ENCODE results near the gene RPL41.
"Not testable (repeated sequence)": the region's sequence is repeated elsewhere in the genome, so short reads cannot be mapped to it uniquely, and the experiment has no call there.

RPL41 gene

DNA sequence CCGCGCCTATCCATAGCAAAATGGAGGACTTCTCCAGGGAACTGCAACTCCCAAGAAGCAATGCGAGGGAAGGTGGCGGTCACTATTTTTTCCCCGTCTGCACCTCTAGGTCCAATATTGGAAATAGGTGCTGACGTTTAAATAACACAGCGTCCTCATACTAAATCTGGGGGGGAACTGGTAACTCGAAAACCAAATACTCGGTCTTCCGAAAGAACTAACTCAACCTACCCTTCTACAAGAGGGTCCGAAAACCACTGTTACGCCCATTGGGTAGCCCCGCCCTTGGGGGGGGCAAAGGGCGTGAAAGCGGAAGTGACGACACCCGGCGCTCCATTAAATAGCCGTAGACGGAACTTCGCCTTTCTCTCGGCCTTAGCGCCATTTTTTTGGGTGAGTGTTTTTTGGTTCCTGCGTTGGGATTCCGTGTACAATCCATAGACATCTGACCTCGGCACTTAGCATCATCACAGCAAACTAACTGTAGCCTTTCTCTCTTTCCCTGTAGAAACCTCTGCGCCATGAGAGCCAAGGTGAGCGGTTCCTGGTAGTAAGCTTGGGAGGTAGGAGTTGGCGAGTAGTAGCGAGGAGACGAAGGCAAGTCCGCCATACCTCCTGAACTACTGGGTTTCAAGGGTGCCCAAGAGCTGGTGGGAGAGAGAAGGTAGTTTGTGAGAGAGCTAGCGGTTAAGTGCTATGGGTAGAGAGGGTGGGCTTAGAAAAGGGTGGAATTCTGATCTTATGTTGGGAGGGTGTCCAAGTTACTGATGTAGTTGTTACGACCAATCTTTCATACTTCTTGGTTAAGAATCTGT is at the start of gene RPL41:
RPL41 (plus strand) TSS at position 367 of the 815 bp plus-strand sequence.
- peak; percentile 92 for DNase-seq (ENCODE audit: low spot score)

DNA sequence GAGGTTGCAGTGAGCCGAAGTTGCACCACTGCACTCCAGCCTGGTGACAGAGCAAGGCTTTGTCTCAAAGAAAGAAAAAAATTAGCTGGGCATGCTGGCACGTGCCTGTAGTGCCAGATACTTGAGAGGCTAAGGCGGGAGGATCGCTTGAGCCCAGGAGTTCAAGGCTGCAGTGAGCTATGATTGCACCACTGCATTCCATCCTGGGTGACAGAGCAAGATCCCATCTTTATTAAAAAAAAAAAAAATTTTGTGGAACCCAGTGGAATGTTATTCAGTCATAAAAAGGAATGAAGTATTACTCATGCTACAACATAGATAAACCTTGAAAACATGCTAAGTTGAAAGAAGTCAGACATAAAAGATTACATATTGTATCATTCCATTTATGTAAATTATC is 44.8 kb upstream of the RPL41 start:
- DNase-seq (ENCODE audit: low spot score), result no peak

- no peak for DNase-seq (ENCODE audit: low spot score)
Measured at GRCh38 chr12:56074396-56074795, 42.0 kb upstream of the RPL41 start.

GRCh38 chr12:56077966-56078365 is 38.5 kb upstream of the RPL41 start:
- not testable (repeated sequence) for DNase-seq (ENCODE audit: low spot score)

DNA sequence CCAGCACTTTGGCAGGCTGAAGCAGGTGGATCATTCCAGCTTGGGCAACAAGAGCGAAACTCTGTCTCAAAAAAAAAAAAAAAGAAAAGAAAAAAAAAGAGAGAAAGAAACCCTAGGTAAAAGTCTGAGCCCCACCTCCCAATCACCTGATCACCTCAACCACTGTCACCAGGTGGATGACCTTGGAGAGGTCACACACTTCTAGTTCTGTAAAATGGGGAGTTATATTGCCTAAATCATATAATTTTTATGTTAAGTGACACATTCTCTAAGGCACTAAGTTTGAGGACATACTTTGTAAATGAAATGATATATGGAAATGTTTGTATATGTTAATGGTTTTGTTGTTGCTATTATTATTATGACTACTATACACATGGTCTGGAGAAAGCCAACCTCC is 38.0 kb upstream of the RPL41 start:
- no peak for DNase-seq (ENCODE audit: low spot score)

DNA sequence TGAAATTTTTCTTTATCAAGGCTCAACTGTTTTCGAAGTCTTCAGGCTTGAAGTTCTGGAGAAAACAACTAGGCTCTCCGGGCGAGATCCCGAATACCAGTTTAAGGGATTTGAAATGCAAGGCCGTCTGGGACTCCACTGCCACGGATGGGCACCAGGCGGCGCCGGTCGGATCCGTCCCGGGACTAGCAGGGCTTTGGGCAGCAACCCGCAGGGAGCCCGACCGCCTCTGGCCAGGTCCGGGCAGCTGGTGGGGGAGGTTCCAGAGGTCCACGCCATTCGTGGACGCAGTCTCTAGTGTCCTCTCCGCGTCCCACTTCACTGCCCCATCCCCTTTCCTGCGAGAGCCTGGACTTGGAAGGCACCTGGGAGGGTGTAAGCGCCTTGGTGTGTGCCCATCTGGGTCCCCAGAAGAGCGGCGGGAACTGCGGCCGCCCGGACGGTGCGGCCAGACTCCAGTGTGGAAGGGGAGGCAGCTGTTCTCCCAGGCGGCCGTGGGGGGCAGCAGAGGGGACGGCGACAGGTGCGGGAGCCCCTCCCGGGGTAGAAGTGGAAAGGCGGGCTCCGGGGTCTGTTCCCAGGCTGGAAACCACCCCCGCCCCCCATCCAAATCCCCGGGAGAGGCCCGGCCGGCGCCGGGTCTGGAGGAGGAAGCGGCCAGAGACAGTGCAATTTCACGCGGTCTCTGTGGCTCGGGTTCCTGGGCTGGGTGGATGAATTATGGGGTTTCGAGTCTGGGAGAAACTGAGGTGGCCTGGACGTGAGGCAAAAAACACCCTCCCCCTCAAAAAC is 37.3 kb upstream of the RPL41 start:
- peak; percentile 93 for DNase-seq (ENCODE audit: low spot score)

GRCh38 chr12:56079723-56080555 is 36.5 kb upstream of the RPL41 start, which contains the start of gene ERBB3:
TSS of gene ERBB3 (plus strand) at chr12:56080165. CDS start at chr12:56080301, 136 bp downstream.
- DNase-seq (ENCODE audit: low spot score), result peak; percentile 87

GRCh38 chr12:56080556-56081138 is 35.8 kb upstream of the RPL41 start:
- DNase-seq (ENCODE audit: low spot score), result no peak

GRCh38 chr12:56081393-56082347 is 34.8 kb upstream of the RPL41 start:
- DNase-seq (ENCODE audit: low spot score), result no peak

DNA sequence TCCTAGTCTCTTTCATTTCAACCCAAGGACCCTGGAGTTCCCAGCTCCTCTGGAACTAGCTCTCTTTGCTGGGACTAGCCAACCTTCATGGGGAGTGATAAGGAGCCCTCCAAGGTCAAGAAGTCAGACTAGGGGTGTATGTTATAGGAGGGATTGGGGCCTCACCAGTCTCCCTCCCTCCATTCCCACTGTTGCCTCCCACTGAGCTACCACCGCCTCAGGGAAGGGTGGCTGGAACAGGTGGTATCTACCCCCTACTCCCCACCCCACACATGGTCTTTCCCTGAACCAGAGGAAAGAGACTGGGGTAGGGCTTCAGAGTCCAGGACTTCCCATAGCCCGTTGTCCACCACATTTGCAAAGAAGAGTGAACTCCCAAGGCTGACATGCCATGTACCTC is 34.1 kb upstream of the RPL41 start:
- no peak for DNase-seq (ENCODE audit: low spot score)

DNA sequence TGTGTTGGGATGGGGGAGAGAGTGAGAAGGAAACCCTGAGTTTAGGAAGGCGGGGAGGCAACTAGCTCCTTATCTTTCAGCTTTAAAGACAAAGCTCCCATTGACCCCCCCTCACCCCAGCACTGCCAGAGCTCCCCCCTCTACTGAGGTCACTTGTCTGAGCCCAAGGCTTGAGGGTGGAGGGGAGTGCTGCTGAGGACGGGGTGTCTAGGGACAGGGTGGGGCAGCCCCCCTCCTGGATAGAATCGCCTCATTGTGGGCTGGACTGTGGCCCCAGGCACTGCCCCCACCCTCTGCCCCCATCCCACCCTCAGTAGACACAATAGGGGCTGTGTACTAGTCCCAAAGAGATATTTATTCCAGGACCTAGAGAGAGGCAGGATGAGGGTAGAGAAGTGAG is 33.5 kb upstream of the RPL41 start:
- no peak for DNase-seq (ENCODE audit: low spot score)

DNA sequence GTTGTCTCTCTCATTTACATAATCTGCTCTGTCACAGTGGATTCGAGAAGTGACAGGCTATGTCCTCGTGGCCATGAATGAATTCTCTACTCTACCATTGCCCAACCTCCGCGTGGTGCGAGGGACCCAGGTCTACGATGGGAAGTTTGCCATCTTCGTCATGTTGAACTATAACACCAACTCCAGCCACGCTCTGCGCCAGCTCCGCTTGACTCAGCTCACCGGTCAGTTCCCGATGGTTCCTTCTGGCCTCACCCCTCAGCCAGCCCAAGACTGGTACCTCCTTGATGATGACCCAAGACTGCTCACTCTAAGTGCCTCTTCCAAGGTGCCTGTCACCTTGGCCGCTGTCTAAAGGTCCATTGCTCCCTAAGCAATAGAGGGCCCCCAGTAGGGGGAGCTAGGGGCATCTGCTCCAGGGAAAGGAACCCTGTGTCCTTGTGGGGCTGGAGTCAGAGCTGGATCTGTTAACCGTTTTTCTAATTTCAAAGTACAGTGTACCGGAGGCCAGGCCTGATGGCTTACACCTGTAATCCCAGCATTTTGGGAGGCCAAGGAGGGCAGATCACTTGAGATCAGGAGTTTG is 31.4 kb upstream of the RPL41 start:
- no peak for DNase-seq (ENCODE audit: low spot score)

DNA sequence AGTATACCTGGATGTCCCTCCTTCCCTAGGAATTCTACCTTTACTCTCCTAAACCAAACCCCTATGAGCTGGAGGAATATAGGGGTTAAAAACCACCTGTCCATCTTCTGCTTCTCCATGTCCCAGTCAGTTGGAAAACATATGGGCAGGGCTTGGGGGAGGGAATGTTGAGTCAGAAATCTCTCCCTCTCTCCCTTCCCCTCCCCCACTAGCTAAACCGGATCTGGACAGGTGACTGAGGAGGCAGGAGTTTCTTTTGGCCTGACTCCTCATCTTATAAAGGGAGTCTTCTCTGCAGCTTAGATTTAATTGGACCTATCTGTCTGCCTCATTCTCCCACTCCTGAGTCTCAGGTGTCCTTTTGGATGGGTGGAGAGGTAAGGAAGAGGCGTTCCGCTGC is 30.3 kb upstream of the RPL41 start:
- DNase-seq (ENCODE audit: low spot score), result no peak

GRCh38 chr12:56086608-56087007 is 29.8 kb upstream of the RPL41 start:
- DNase-seq (ENCODE audit: low spot score), result no peak

DNA sequence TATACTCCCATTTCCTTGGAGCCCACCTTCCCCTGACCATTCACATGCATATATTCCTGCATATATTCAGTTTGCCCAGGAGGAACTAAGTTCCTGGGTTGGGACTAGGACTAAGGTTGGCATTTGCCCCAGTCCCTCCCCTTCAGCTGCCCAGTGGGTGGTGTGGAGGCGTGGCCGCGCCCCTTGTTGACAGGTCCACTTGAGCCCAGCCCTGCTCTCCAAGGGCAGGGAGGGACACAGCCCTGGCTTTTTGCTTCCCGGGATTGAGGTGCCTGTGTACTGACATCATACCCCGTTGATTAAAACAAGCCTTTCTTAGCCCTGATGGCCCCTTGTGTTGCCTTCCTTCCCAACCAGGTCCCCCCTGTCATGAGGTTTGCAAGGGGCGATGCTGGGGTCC is 29.2 kb upstream of the RPL41 start:
- no peak for DNase-seq (ENCODE audit: low spot score)

GRCh38 chr12:56097738-56098137 is 18.7 kb upstream of the RPL41 start:
- DNase-seq (ENCODE audit: low spot score), result no peak

DNA sequence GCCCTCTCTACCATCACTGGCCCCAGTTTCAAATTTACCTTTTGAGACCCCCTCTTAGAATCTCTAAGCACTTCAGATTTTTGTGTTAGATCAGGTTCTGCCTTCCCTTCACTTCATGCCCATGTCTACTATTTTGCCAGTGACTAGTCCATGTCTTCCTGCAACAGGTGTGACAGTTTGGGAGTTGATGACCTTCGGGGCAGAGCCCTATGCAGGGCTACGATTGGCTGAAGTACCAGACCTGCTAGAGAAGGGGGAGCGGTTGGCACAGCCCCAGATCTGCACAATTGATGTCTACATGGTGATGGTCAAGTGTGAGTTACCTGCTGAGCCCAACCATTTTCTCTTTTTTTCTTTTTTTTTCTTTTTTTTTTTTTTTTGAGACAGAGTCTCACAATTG is 17.8 kb upstream of the RPL41 start:
- DNase-seq (ENCODE audit: low spot score), result no peak

GRCh38 chr12:56099787-56100186 is 16.6 kb upstream of the RPL41 start:
- no peak for DNase-seq (ENCODE audit: low spot score)

DNA sequence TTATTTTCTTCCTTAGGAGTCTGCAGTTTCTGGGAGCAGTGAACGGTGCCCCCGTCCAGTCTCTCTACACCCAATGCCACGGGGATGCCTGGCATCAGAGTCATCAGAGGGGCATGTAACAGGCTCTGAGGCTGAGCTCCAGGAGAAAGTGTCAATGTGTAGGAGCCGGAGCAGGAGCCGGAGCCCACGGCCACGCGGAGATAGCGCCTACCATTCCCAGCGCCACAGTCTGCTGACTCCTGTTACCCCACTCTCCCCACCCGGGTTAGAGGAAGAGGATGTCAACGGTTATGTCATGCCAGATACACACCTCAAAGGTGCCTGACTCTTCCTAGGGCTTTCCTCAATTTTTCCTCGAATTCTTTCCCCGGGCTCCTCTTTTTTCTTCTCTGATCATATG is 15.4 kb upstream of the RPL41 start:
- DNase-seq (ENCODE audit: low spot score), result no peak

DNA sequence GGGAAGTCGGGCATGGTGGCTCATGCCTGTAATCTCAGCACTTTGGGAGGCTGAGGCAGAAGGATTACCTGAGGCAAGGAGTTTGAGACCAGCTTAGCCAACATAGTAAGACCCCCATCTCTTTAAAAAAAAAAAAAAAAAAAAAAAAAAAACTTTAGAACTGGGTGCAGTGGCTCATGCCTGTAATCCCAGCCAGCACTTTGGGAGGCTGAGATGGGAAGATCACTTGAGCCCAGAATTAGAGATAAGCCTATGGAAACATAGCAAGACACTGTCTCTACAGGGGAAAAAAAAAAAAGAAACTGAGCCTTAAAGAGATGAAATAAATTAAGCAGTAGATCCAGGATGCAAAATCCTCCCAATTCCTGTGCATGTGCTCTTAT is 13.8 kb upstream of the RPL41 start:
- DNase-seq (ENCODE audit: low spot score), result no peak
